KOPT-K1 (cell line): ENCODE measurements around the gene GPC5.

Experiments
- H3K27ac ChIP-seq: fragments of 200-600 bp; sonication (generic); 2 replicates; pipeline ENCODE4 v1.5.1; 2016; ENCODE audit warnings: antibody characterized with exemption, mild to moderate bottlenecking, low read depth, low read length; ENCODE audit not compliant: poor library complexity, severe bottlenecking
- H3K36me3 ChIP-seq: fragments of 200-600 bp; sonication (generic); 2 replicates; pipeline ENCODE4 v1.5.1; 2017; ENCODE audit warnings: antibody characterized with exemption, mild to moderate bottlenecking, low read length, moderate library complexity; ENCODE audit not compliant: insufficient read depth
- H3K9me3 ChIP-seq: fragments of 200-600 bp; sonication (generic); 2 replicates; pipeline ENCODE4 v1.5.1; 2017; ENCODE audit warnings: antibody characterized with exemption, low read length, mild to moderate bottlenecking; ENCODE audit not compliant: insufficient read depth, poor library complexity, severe bottlenecking

Gene GPC5

DNA sequence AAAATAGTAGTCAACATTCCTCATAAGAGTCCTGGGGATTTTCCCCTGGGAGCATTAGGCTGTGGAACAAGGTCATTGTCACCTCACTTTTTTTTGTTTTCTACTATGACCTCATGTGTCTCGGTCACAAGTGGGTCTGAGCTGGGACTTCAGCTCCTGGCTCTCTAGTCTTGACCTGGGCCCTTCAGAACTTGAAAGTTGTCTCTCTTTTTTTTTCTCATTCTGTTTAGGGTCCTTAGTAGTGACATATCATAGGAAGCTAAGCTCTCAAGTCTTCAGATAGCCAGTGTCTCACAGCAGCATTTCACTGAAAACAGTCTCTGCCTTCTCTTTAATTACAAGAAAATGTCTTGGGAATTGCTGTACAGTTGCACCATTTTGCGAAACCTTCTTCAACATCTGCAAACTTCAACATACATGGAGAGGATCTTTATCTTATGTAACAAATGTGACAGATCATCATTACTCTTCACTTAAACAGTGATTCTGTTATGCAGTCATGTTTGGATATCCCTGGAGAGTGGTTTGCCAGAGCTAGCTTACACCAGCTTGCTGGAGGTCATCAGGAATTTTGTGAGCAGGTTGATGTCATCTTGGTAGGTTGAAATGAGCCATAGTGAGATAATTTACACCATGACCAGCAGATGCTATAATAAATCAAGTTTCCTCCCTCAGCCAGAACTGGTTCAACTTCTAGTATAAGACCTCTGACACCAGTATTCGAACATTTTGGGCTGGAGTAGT is 131.5 kb downstream of the GPC5 start:
- H3K27ac ChIP-seq, result no peak overlapping the region
- H3K9me3 ChIP-seq, result no peaks in the 10 kb centered on the region

GRCh38 chr13:91531646-91532045 is 133.2 kb downstream of the GPC5 start:
- no peak overlapping the region for H3K27ac ChIP-seq
- no peaks in the 10 kb centered on the region for H3K36me3 ChIP-seq

More for the DNA sequence above, 131.5 kb downstream of the GPC5 start:
- H3K36me3 ChIP-seq, result no peaks in the 10 kb centered on the region

GRCh38 chr13:91533354-91533753 is 134.9 kb downstream of the GPC5 start:
- Histone ChIP-seq H3K9me3 (no peaks in the 10 kb centered on the region), H3K36me3 (no peaks in the 10 kb centered on the region), H3K27ac (no peak overlapping the region)

More at GRCh38 chr13:91531646-91532045, 133.2 kb downstream of the GPC5 start:
- no peaks in the 10 kb centered on the region for H3K9me3 ChIP-seq

GRCh38 chr13:91534996-91535395 is 136.6 kb downstream of the GPC5 start:
- Histone ChIP-seq H3K9me3 (no peaks in the 10 kb centered on the region), H3K36me3 (no peaks in the 10 kb centered on the region), H3K27ac (no peak overlapping the region)

GRCh38 chr13:91537376-91537775 is 139.0 kb downstream of the GPC5 start:
- no peak overlapping the region for H3K27ac ChIP-seq
- H3K9me3 ChIP-seq, result no peaks in the 10 kb centered on the region
- H3K36me3 ChIP-seq, result no peaks in the 10 kb centered on the region

GRCh38 chr13:91539286-91540157 is 141.1 kb downstream of the GPC5 start:
- no peaks in the 10 kb centered on the region for H3K9me3 ChIP-seq
- H3K36me3 ChIP-seq, result no peaks in the 10 kb centered on the region
- no peak overlapping the region for H3K27ac ChIP-seq

GRCh38 chr13:91540158-91540736 is 141.8 kb downstream of the GPC5 start:
- no peak overlapping the region for H3K27ac ChIP-seq

GRCh38 chr13:91544723-91545122 is 146.3 kb downstream of the GPC5 start:
- Histone ChIP-seq H3K36me3 (no peaks in the 10 kb centered on the region), H3K9me3 (no peaks in the 10 kb centered on the region)

More at GRCh38 chr13:91540158-91540736, 141.8 kb downstream of the GPC5 start:
- no peaks in the 10 kb centered on the region for H3K36me3 ChIP-seq
- H3K9me3 ChIP-seq, result no peaks in the 10 kb centered on the region

DNA sequence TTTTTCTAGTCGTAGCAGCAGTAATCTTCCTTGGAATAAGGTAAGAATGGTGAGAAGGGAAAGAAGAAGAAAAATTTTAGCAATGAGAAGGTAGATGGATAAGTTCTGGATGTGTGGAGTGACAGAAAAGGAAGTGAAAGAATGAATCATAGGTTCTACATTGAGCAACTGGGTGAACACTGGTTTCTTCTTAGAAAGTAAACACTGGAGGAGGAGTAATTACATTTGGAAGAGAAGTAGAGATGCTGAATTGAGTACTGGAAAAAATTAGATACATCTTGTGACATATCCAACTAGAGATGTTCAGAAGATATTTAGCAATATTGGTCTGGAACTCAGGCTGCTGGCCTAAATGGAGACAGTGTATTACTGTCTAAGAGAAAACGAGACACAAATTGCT is 148.5 kb downstream of the GPC5 start:
- Histone ChIP-seq H3K36me3 (no peaks in the 10 kb centered on the region), H3K9me3 (no peaks in the 10 kb centered on the region), H3K27ac (no peak overlapping the region)

More at GRCh38 chr13:91544723-91545122, 146.3 kb downstream of the GPC5 start:
- no peak overlapping the region for H3K27ac ChIP-seq

DNA sequence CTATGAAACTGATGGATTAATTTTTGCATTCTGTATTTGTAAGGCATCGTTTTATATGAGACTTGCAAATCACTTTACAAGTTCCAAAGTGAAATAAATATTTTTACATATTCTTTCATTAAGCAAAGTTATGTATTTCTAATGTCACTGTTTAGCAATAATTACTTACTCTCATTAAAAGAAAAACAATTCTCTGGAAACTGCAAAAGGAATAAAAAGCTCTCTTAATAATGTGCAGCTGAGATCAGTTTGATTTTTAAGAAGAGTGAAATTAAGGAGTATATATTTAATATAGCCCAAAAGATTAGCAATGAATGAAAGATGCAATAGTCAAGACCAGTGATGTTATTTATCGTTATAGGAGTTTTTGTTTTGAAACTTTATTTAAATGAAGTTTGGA is 155.2 kb downstream of the GPC5 start:
- H3K9me3 ChIP-seq, result no peaks in the 10 kb centered on the region
- H3K36me3 ChIP-seq, result no peaks in the 10 kb centered on the region
- H3K27ac ChIP-seq, result no peak overlapping the region

DNA sequence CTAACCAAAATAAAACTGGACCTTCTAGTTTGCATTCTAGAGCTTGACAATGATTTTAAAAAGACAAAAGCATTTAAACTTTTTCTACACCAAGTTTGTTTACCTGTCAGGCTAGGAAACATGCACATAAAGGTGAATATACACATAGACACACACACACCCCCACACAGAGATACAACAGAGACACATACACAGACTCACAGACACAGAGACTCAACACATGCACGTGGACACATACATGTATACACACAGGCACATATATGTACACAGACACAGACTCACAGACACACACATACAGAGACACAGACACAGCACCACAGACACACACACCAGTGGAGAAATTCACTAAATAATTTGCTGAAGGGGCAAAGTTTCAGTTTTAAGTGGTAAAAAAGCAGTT is 155.7 kb downstream of the GPC5 start:
- Histone ChIP-seq H3K36me3 (no peaks in the 10 kb centered on the region), H3K9me3 (no peaks in the 10 kb centered on the region), H3K27ac (no peak overlapping the region)

DNA sequence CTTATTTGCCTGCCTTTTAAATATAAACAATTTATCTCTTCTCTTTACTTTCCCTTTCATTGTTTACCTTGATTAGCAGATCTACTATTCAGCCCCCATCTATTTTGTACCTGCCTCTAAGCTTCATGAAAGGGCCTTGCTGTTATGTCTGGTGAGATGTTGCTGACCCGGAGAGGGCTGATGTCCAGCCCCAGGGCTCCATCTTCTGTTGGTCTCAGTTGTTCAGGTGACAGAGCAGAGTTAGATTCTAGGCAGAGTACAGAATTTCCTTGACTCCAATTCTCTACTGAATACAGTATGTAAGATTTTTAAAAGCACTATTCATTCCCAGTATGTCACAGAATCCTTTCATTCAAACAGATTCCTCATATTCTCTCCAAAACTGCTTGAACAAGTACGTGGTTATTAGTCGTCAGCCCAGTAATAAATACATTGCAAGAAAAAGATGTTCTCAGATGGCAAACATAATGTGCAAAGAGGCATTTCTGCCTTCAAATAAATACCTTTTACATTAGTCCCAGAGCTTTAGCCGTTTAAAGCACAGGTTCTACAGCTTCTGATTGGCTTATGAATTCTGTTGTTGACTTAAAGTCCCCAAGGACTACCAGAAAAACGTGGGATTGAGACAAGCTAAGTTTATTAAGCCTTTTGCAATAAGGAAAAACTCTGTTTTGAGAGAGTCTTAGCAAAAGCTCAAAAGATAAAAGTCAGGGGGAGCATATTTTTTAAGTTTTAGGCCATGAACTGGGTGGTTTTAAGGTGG is 159.1 kb downstream of the GPC5 start:
- Histone ChIP-seq H3K27ac (no peak overlapping the region), H3K36me3 (no peaks in the 10 kb centered on the region), H3K9me3 (no peaks in the 10 kb centered on the region)

- Histone ChIP-seq H3K36me3 (no peaks in the 10 kb centered on the region), H3K9me3 (no peaks in the 10 kb centered on the region), H3K27ac (no peak overlapping the region)
These were observed 165.4 kb downstream of the GPC5 start for GRCh38 chr13:91563799-91564198.

DNA sequence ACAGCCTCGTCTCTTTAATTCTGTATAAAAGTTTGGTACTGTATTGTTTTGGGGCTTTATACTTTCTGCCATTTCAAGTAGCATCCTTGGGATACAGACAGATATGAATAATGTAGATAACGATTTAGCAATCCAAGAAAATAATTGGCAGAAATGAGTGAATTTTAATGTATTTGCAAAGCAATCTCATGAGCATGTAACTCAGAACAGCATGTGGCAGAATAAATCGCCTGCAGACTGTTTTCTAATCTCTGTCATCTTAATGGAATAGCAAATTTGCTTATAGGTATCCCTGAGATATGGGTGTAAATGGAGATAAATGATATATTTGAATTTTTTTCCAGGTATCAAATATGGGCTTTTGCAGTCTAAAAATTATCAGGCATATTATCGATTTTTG is 166.0 kb downstream of the GPC5 start:
- Histone ChIP-seq H3K9me3 (no peaks in the 10 kb centered on the region), H3K36me3 (no peaks in the 10 kb centered on the region), H3K27ac (no peak overlapping the region)

DNA sequence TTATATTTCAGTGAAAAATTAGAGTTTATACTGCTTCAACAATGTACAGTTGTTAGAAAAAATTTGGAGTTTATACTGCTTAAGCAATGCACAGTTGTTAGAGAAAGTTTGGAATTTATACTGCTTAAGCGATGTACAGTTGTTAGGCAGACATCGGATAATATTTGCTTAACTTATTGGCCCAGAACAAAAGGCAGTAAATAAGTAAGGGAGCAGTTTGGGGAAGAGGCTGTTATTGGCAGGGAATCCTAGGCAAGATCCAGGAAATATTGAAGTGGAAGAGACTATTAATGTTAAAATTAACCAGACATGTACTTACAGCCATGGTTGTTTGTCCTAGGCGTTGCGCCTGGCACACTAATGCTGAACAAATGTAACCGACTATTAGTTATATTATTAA is 166.9 kb downstream of the GPC5 start:
- no peak overlapping the region for H3K27ac ChIP-seq
- H3K36me3 ChIP-seq, result no peaks in the 10 kb centered on the region
- no peaks in the 10 kb centered on the region for H3K9me3 ChIP-seq
